ENCODE results near the gene SRMS.

DNA sequence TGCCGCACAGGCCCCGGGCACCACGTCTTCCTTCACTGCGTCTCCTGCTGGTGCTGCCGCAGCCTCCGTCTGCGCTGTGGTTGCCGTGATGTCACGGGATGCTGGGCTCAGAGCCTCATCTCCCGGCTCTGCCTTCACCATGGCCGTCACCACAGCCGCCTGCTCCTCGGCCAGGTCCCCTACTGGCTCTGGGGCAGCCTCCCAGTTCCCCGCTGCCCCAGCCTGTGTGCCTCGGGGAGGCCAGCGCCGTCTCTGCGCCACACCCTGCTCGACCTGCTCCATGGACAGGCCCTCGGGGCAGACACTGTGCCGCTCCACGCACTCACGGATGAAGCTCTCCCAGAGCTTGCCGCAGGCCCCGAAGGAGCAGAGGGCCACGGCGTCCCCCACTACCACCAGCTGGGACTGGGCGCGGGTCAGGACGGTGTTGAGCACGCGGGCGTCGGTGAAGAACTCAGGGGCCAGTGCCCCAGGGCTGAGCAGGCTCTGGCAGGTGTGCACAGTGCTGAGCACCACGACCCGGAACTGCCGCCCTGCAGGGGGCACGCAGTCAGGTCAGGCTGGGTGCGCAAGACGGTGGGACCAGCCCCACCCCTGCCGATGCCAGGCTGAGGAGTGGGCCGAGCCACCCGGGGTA lies 18.3 kb upstream of the SRMS start:
- TF ChIP-seq, protein P1, sequence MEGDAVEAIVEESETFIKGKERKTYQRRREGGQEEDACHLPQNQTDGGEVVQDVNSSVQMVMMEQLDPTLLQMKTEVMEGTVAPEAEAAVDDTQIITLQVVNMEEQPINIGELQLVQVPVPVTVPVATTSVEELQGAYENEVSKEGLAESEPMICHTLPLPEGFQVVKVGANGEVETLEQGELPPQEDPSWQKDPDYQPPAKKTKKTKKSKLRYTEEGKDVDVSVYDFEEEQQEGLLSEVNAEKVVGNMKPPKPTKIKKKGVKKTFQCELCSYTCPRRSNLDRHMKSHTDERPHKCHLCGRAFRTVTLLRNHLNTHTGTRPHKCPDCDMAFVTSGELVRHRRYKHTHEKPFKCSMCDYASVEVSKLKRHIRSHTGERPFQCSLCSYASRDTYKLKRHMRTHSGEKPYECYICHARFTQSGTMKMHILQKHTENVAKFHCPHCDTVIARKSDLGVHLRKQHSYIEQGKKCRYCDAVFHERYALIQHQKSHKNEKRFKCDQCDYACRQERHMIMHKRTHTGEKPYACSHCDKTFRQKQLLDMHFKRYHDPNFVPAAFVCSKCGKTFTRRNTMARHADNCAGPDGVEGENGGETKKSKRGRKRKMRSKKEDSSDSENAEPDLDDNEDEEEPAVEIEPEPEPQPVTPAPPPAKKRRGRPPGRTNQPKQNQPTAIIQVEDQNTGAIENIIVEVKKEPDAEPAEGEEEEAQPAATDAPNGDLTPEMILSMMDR (IDR thresholded peaks at IDR 0.05; ENCODE audit: poor library complexity, severe bottlenecking) = no peak
- TF ChIP-seq TAF1 (IDR thresholded peaks at IDR 0.05; ENCODE audit: low read depth) (no peak), EP300 (conservative IDR thresholded peaks at IDR 0.05; ENCODE audit: poor library complexity, severe bottlenecking) (no peak), POLR2AphosphoS5 (IDR thresholded peaks at IDR 0.05) (no peak), RAD21 (conservative IDR thresholded peaks at IDR 0.05) (no peak), SMC3 (conservative IDR thresholded peaks at IDR 0.05; ENCODE audit: poor library complexity) (no peak), EZH2 (IDR thresholded peaks at IDR 0.05; ENCODE audit: borderline replicate concordance, insufficient read depth, low read length, poor library complexity, severe bottlenecking) (no peak)
- TF ChIP-seq, protein P2, sequence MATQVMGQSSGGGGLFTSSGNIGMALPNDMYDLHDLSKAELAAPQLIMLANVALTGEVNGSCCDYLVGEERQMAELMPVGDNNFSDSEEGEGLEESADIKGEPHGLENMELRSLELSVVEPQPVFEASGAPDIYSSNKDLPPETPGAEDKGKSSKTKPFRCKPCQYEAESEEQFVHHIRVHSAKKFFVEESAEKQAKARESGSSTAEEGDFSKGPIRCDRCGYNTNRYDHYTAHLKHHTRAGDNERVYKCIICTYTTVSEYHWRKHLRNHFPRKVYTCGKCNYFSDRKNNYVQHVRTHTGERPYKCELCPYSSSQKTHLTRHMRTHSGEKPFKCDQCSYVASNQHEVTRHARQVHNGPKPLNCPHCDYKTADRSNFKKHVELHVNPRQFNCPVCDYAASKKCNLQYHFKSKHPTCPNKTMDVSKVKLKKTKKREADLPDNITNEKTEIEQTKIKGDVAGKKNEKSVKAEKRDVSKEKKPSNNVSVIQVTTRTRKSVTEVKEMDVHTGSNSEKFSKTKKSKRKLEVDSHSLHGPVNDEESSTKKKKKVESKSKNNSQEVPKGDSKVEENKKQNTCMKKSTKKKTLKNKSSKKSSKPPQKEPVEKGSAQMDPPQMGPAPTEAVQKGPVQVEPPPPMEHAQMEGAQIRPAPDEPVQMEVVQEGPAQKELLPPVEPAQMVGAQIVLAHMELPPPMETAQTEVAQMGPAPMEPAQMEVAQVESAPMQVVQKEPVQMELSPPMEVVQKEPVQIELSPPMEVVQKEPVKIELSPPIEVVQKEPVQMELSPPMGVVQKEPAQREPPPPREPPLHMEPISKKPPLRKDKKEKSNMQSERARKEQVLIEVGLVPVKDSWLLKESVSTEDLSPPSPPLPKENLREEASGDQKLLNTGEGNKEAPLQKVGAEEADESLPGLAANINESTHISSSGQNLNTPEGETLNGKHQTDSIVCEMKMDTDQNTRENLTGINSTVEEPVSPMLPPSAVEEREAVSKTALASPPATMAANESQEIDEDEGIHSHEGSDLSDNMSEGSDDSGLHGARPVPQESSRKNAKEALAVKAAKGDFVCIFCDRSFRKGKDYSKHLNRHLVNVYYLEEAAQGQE (IDR thresholded peaks at IDR 0.05; ENCODE audit: borderline replicate concordance) = no peak

Measured in neural cell (in vitro differentiated cells).